ENCODE results near the gene ST8SIA5. TPM values are rescaled to one million over a fixed set of nuclear protein-coding genes. Genes with fewer than 3 reads are reported as not detected.
"Not testable (repeated sequence)": the region's sequence is repeated elsewhere in the genome, so short reads cannot be mapped to it uniquely, and the experiment has no call there.

The ST8SIA5 gene
- total RNA-seq: under 1 TPM; 0.29 to 0.42 TPM
- under 1 TPM in 1 of 2 donors, not detected in 1; 0.08 TPM for polyA plus RNA-seq
- long read RNA-seq, donor 1: 0 reads
- long read RNA-seq, donor 2: 0 reads

- Histone ChIP-seq H3K9me3 (ENCODE audit: control insufficient read depth, low read length) (no peaks in the 10 kb centered on the region), H3K4me3 (ENCODE audit: low read length in 2 of 2) (peak within 1 kb of the TSS in 1 of 2 donors; percentile 18), H3K4me1 (ENCODE audit: control insufficient read depth in 1 of 2, insufficient read depth in 2 of 2, low read length in 2 of 2) (no peaks in the 10 kb centered on the region), H3K36me3 (ENCODE audit: control insufficient read depth in 1 of 2, insufficient read depth in 2 of 2, low read length in 1 of 2) (no peaks in the 10 kb centered on the region), H3K27me3 (ENCODE audit: control insufficient read depth in 1 of 2, insufficient read depth in 2 of 2, low read length in 1 of 2) (no peaks in the 10 kb centered on the region), H3K27ac (ENCODE audit: low read depth in 1 of 2, low read length in 2 of 2) (no peak within 1 kb of the TSS)
- intact Hi-C loops (cut with DNase I): no loop called here
- ATAC-seq (ENCODE audit: low FRiP score) (no peak), DNase-seq (no peak)
- 1% methylated on average over 71 to 74 of the region's 74 CpGs for WGBS, 2 donors
These were observed at the start of gene ST8SIA5 for GRCh38 chr18:46756559-46757201. TSS of gene ST8SIA5 (minus strand) at chr18:46757053. CDS start at chr18:46756508, 545 bp downstream.

GRCh38 chr18:46795945-46796344, 39.1 kb upstream of the ST8SIA5 start:
- intact Hi-C loops (cut with DNase I); ATAC-seq (ENCODE audit: low FRiP score); DNase-seq; H3K27me3 ChIP-seq (ENCODE audit: control insufficient read depth in 1 of 2, insufficient read depth in 2 of 2, low read length in 1 of 2); H3K4me1 ChIP-seq (ENCODE audit: control insufficient read depth in 1 of 2, insufficient read depth in 2 of 2, low read length in 2 of 2); H3K36me3 ChIP-seq (ENCODE audit: control insufficient read depth in 1 of 2, insufficient read depth in 2 of 2, low read length in 1 of 2); H3K27ac ChIP-seq (ENCODE audit: low read depth in 1 of 2, low read length in 2 of 2); H3K9me3 ChIP-seq (ENCODE audit: control insufficient read depth, low read length); H3K4me3 ChIP-seq (ENCODE audit: low read length in 2 of 2): not testable (repeated sequence)
- 95 to 96% methylated on average over 6 of the region's 6 CpGs for WGBS, 2 donors

GRCh38 chr18:46794607-46795006, 37.8 kb upstream of the ST8SIA5 start:
- DNase-seq: no peak
- intact Hi-C loops (cut with DNase I): no loop called here
- H3K4me1 ChIP-seq (ENCODE audit: control insufficient read depth in 1 of 2, insufficient read depth in 2 of 2, low read length in 2 of 2): no peaks in the 10 kb centered on the region
- H3K27me3 ChIP-seq (ENCODE audit: control insufficient read depth in 1 of 2, insufficient read depth in 2 of 2, low read length in 1 of 2): no peaks in the 10 kb centered on the region
- WGBS, 2 donors: 65 to 72% methylated on average over 1 of the region's 1 CpG
- H3K9me3 ChIP-seq (ENCODE audit: control insufficient read depth, low read length): no peaks in the 10 kb centered on the region
- H3K27ac ChIP-seq (ENCODE audit: low read depth in 1 of 2, low read length in 2 of 2): no peak overlapping the region
- H3K4me3 ChIP-seq (ENCODE audit: low read length in 2 of 2): no peak overlapping the region
- no peaks in the 10 kb centered on the region for H3K36me3 ChIP-seq (ENCODE audit: control insufficient read depth in 1 of 2, insufficient read depth in 2 of 2, low read length in 1 of 2)
- no peak for ATAC-seq (ENCODE audit: low FRiP score)

- DNase-seq (no peak), ATAC-seq (ENCODE audit: low FRiP score) (no peak)
- Histone ChIP-seq H3K9me3 (ENCODE audit: control insufficient read depth, low read length) (no peaks in the 10 kb centered on the region), H3K27me3 (ENCODE audit: control insufficient read depth in 1 of 2, insufficient read depth in 2 of 2, low read length in 1 of 2) (no peaks in the 10 kb centered on the region), H3K27ac (ENCODE audit: low read depth in 1 of 2, low read length in 2 of 2) (no peak overlapping the region), H3K4me1 (ENCODE audit: control insufficient read depth in 1 of 2, insufficient read depth in 2 of 2, low read length in 2 of 2) (no peaks in the 10 kb centered on the region), H3K4me3 (ENCODE audit: low read length in 2 of 2) (no peak overlapping the region), H3K36me3 (ENCODE audit: control insufficient read depth in 1 of 2, insufficient read depth in 2 of 2, low read length in 1 of 2) (no peaks in the 10 kb centered on the region)
- intact Hi-C loops (cut with DNase I): no loop called here
- WGBS, 2 donors: 83 to 85% methylated on average over 3 of the region's 3 CpGs
These were observed 36.7 kb upstream of the ST8SIA5 start for GRCh38 chr18:46793565-46793964.

GRCh38 chr18:46789088-46789487, 32.2 kb upstream of the ST8SIA5 start:
- no peaks in the 10 kb centered on the region for H3K4me1 ChIP-seq (ENCODE audit: control insufficient read depth in 1 of 2, insufficient read depth in 2 of 2, low read length in 2 of 2)
- no peak overlapping the region for H3K4me3 ChIP-seq (ENCODE audit: low read length in 2 of 2)
- no peak for DNase-seq
- ATAC-seq (ENCODE audit: low FRiP score): no peak
- H3K27me3 ChIP-seq (ENCODE audit: control insufficient read depth in 1 of 2, insufficient read depth in 2 of 2, low read length in 1 of 2): no peaks in the 10 kb centered on the region
- no peak overlapping the region for H3K27ac ChIP-seq (ENCODE audit: low read depth in 1 of 2, low read length in 2 of 2)
- WGBS, 2 donors: 85 to 92% methylated on average over 4 of the region's 4 CpGs
- no peaks in the 10 kb centered on the region for H3K36me3 ChIP-seq (ENCODE audit: control insufficient read depth in 1 of 2, insufficient read depth in 2 of 2, low read length in 1 of 2)
- intact Hi-C loops (cut with DNase I): no loop called here
- H3K9me3 ChIP-seq (ENCODE audit: control insufficient read depth, low read length): peaks cover 2% of the 10 kb centered on the region

GRCh38 chr18:46787674-46788073, 30.8 kb upstream of the ST8SIA5 start:
- DNase-seq (no peak), ATAC-seq (ENCODE audit: low FRiP score) (no peak)
- H3K4me1 ChIP-seq (ENCODE audit: control insufficient read depth in 1 of 2, insufficient read depth in 2 of 2, low read length in 2 of 2): no peaks in the 10 kb centered on the region
- no peaks in the 10 kb centered on the region for H3K36me3 ChIP-seq (ENCODE audit: control insufficient read depth in 1 of 2, insufficient read depth in 2 of 2, low read length in 1 of 2)
- no peak overlapping the region for H3K27ac ChIP-seq (ENCODE audit: low read depth in 1 of 2, low read length in 2 of 2)
- intact Hi-C loops (cut with DNase I): no loop called here
- peaks cover 2% of the 10 kb centered on the region for H3K9me3 ChIP-seq (ENCODE audit: control insufficient read depth, low read length)
- no peak overlapping the region for H3K4me3 ChIP-seq (ENCODE audit: low read length in 2 of 2)
- WGBS, 2 donors: 47 to 61% methylated on average over 3 of the region's 3 CpGs
- H3K27me3 ChIP-seq (ENCODE audit: control insufficient read depth in 1 of 2, insufficient read depth in 2 of 2, low read length in 1 of 2): no peaks in the 10 kb centered on the region

GRCh38 chr18:46772357-46772756, 15.5 kb upstream of the ST8SIA5 start:
- DNase-seq: no peak
- Histone ChIP-seq H3K4me3 (ENCODE audit: low read length in 2 of 2) (no peak overlapping the region), H3K36me3 (ENCODE audit: control insufficient read depth in 1 of 2, insufficient read depth in 2 of 2, low read length in 1 of 2) (no peaks in the 10 kb centered on the region), H3K4me1 (ENCODE audit: control insufficient read depth in 1 of 2, insufficient read depth in 2 of 2, low read length in 2 of 2) (no peaks in the 10 kb centered on the region), H3K27ac (ENCODE audit: low read depth in 1 of 2, low read length in 2 of 2) (no peak overlapping the region), H3K9me3 (ENCODE audit: control insufficient read depth, low read length) (peaks cover 2% of the 10 kb centered on the region), H3K27me3 (ENCODE audit: control insufficient read depth in 1 of 2, insufficient read depth in 2 of 2, low read length in 1 of 2) (no peaks in the 10 kb centered on the region)
- intact Hi-C loops (cut with DNase I): no loop called here
- ATAC-seq (ENCODE audit: low FRiP score): no peak
- WGBS, 2 donors: 55 to 61% methylated on average over 5 of the region's 5 CpGs

- Histone ChIP-seq H3K9me3 (ENCODE audit: control insufficient read depth, low read length) (peaks cover 2% of the 10 kb centered on the region), H3K36me3 (ENCODE audit: control insufficient read depth in 1 of 2, insufficient read depth in 2 of 2, low read length in 1 of 2) (no peaks in the 10 kb centered on the region), H3K27ac (ENCODE audit: low read depth in 1 of 2, low read length in 2 of 2) (no peak overlapping the region), H3K4me1 (ENCODE audit: control insufficient read depth in 1 of 2, insufficient read depth in 2 of 2, low read length in 2 of 2) (no peaks in the 10 kb centered on the region), H3K27me3 (ENCODE audit: control insufficient read depth in 1 of 2, insufficient read depth in 2 of 2, low read length in 1 of 2) (no peaks in the 10 kb centered on the region), H3K4me3 (ENCODE audit: low read length in 2 of 2) (no peak overlapping the region)
- 12 to 20% methylated on average over 3 of the region's 3 CpGs for WGBS, 2 donors
- intact Hi-C loops (cut with DNase I): no loop called here
- ATAC-seq (ENCODE audit: low FRiP score) (no peak), DNase-seq (no peak)
These were observed 14.3 kb upstream of the ST8SIA5 start for GRCh38 chr18:46771141-46771540.

GRCh38 chr18:46770708-46771107, 13.9 kb upstream of the ST8SIA5 start:
- Histone ChIP-seq H3K27ac (ENCODE audit: low read depth in 1 of 2, low read length in 2 of 2) (no peak overlapping the region), H3K4me3 (ENCODE audit: low read length in 2 of 2) (no peak overlapping the region), H3K9me3 (ENCODE audit: control insufficient read depth, low read length) (peaks cover 2% of the 10 kb centered on the region), H3K4me1 (ENCODE audit: control insufficient read depth in 1 of 2, insufficient read depth in 2 of 2, low read length in 2 of 2) (no peaks in the 10 kb centered on the region), H3K27me3 (ENCODE audit: control insufficient read depth in 1 of 2, insufficient read depth in 2 of 2, low read length in 1 of 2) (no peaks in the 10 kb centered on the region), H3K36me3 (ENCODE audit: control insufficient read depth in 1 of 2, insufficient read depth in 2 of 2, low read length in 1 of 2) (no peaks in the 10 kb centered on the region)
- 75 to 78% methylated on average over 2 of the region's 2 CpGs for WGBS, 2 donors
- no peak for ATAC-seq (ENCODE audit: low FRiP score)
- DNase-seq: no peak
- intact Hi-C loops (cut with DNase I): no loop called here

Data from aorta (tissue), 5 donors.